Kidney glomerular epithelial cell (primary cell): ENCODE data around the gene PDLIM3.
A peak's percentile ranks its signal among the peaks of the same experiment; 100 is the strongest.
"Not testable (repeated sequence)": the region's sequence is repeated elsewhere in the genome, so short reads cannot be mapped to it uniquely, and the experiment has no call there.

Source experiments
- DNase-seq: peaks from one replicate; lab custom pipeline; 2025; lab: John Stamatoyannopoulos, UW

PDLIM3 gene

DNA sequence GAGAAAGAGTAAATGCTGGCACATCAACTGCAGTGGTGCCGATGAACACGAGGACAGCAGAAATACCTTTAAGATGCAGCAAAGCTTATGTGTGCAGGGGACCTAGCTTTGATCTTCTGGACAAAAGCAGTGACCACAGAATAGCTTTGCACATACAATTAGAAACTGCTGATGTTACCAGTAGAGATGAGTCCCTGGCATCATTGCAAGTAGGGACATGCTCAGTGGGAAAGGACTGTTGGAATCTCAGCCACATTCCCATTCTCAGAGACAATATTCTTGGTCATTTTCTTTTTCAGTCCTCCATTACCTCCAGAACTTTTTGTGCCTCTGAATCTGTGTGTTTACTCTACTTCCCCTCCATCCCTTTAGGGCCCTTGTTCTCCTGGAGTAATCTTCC, 16.9 kb upstream of the PDLIM3 start:
- no peak for DNase-seq

DNA sequence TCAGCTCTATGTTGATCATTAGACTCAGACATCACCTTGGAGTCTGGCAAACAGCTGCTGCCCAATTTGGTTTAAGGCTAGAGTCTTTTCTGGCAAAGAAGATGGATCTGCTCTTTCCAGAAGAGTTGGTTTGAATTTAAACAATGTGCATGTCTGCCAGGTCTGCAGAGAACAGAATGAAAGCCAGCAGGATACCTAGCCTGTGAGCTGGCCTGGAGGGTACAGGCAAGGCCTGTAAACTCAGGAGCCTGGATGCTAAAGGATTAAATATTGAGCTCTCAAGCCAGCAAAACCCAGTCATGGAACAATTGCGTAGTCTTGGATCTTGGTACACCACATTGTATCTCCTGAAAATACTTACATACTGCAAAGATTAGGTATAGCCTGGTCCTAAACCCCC, 15.6 kb upstream of the PDLIM3 start:
- no peak for DNase-seq

DNA sequence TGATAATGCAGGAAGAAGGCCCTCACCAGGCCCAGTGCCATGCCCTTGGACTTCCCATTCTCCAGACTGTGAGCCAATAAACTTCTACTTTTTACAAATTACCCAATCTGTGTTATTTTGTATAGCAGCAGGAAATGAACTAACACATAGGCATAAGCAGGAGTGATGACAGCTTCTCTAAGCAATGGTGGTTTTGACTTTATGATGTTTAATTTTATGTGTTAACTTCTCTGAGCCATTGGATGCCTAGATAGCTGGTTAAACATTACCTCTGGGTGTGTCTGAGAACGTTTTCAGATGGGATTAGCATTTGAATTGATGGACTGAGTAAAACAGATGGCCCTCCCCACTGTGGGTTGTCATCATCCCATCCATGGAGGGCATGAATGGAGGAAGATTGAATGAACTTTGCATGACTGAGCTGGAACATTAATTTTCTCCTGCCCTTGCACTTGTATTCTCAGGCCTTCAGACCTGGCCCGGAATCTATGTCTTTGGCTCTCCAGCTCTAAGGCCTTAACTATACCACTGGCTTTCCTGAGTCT, 13.9 kb upstream of the PDLIM3 start:
- no peak for DNase-seq

DNA sequence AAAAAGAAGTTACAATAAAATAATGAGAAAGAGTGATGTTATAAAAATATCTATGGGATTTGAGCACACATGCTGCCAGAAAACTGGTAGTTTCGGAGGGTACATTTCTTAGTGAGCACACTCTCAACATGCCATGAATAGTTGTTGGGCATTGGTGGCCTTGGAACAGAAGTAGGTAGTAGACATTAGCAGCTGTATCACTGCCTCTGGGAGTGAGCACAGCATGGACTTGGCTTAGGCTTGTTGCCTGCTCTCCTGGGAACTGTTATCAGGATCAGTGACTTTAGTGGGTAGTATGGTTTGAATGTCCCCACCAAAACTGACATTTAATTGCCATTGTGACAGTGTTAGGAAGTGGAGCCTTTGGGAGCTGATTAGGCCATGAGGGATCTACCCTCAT, 13.3 kb upstream of the PDLIM3 start:
- no peak for DNase-seq

- no peak for DNase-seq
Observed at GRCh38 chr4:185546335-185546734, 11.0 kb upstream of the PDLIM3 start.

- peak; percentile 65 for DNase-seq
Observed at GRCh38 chr4:185542626-185543315, 7.5 kb upstream of the PDLIM3 start.

DNA sequence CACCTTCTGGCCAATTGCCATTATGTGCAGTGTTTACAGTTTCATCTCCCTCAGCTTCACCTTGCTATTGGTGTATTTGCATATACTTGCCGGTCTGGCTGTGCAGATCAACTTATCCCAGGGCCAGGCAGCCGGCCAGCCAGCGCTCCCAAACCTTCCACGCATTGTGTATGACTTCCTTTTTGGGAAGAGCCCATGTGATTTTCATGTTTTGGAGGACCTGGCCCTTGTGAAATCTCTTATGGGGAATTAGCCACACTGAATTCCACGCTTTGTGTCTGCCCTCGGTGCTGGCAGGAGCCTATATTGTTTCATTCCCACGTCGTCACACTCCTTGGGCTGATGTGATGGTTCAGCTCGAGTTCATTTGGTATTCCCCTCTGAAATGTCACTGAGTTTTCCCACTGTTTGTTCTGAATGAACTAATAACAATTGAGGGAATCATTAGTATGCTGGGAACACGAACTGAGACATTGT, 6.0 kb upstream of the PDLIM3 start:
- DNase-seq = no peak

DNA sequence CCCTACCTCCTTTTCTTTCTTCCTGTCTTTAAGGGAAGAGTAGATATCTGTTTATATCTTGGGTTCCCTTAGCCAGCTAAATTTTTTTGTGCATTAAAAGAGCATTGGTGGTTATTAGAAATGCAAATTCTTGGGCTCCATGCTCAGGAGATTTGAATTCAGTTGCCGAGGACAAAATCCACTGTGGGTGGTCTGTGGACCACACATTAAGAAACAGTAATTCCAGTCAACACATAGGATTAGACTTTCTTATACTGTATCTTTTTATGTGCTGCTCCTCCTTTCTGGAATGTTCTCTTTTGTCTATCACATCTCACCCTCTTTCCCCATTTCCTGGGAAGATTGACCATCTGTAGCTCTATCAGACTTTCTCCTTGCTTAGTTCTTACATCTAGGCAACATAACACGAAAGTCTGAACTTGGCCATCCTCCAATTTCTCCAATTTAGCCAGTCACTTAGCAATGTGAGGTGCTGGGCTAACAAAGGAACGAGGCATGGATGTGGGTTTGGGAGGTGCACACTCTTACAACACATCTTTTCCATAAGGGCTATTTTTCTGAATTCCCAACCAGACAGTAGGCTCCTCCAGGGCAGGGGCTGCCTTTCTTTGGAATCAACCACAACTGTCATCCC, 5.3 kb upstream of the PDLIM3 start:
- no peak for DNase-seq

DNA sequence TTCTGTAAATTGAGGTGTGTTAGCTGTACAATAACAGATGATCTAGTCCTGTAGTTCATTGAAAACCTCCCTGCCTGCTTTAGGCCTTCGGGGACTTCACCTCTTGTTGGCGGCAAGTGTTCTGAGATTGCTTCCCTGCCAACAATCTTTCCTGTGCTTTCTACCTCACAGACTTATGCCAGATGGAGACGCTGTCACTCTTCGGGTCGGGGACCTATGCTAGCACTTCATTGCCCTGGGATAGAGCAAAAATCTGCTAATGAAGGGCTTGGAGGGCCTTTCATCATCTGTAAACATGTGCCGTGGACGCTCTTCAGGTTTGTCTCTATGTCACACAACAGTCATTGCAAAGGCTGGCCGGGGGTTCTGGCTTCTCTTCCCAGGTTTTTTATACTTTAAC, 4.7 kb upstream of the PDLIM3 start:
- DNase-seq = no peak

GRCh38 chr4:185538806-185539205, 3.5 kb upstream of the PDLIM3 start:
- DNase-seq = no peak

DNA sequence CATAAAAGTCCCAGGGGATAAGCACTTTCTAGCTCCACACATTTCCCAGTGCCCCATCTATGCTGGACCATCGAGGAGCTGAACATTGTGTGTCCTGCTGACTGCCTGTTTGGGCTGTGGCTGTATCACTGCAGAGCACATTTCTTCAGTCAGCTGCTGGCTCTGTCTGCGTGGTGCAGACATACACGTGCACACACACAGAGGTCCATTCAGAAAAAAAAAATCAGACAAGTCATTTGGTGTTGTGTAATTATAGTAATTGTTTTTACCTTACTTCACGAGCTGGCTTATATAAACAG, 1.1 kb upstream of the PDLIM3 start:
- DNase-seq = no peak

DNA sequence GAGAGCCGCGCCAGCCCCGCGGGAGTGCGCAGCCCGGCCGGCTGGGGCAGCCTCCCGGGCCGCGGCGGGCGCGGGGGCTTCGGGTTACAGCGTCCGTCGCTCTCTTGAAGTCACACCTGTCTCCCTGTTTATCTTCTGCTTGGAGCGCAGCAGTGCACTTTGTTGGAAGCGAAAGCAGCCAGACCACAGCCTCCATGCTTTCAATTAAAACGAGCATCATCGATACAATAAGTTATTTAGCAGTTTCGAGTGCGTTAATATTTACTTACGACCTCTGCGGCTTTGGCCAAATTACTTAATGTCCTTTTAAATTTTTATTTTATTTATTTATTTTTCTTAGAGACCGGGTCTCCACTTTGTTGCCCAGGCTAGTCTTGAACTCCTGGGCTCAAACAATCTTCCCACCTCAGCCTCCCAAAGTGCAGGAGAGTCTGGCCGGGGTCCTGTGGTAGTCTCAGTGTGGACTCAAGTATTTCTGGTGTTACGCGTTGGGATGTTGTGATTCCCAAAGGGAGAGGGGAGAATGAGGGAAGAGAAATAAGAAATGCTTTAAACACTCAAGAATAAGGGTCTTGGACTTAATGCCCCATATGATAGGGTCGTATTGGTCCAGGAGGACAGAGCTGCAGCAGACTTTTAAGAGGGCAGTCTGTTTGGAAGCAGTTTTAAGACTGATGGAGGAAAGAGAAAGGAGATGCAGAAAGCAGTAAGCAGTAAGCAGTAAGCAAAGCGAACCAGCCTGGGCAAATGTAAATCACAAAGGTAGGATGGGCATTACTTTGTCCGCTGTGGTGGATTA, 504 bp upstream of the PDLIM3 start:
- no peak for DNase-seq

GRCh38 chr4:185534511-185534865, 819 bp downstream of the PDLIM3 start:
- no peak for DNase-seq

DNA sequence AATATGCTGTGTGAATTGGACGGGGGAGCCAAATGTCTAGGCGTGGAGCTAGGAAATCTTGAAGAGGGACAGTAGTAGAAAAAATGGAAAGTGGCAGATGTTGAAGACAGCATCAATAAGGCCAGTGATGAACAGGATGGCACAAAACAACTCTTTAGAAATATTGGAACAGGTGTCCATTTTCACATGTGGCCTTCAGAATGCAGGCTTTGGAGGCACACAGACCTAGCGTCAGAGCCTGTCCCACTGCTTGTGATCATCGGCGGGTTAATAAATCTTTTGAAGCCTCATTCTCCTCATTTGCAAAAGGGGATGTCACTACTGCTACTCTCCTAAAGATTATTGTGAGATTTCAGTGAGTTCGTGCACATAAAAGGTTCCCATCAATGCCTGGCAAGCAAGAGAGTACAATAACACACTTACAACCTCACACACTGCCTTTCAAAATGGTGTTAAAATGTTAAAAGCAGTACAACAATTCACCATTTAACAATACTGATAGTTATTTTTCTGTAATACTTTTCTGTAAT, 2.4 kb downstream of the PDLIM3 start:
- no peak for DNase-seq

GRCh38 chr4:185532293-185532692, 3.0 kb downstream of the PDLIM3 start:
- no peak for DNase-seq

DNA sequence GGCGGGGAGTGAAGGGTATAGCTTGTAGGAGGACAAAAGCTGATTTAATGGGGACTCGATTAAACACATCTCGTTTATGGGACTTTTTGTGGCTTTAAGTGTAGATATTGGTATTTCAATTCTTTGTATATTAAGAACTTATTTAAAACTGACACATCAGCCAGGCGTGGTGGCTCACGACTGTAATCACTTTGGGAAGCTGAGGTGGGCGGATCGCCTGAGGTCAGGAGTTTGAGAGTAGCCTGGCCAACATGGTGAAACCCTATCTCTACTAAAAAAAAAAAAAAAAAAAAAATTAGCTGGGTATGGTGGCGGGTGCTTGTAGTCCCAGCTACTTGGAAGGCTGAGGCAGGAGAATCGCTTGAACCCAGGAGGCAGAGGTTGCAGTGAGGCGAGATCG, 3.7 kb downstream of the PDLIM3 start:
- not testable (repeated sequence) for DNase-seq

GRCh38 chr4:185529413-185529812, 5.9 kb downstream of the PDLIM3 start:
- no peak for DNase-seq

DNA sequence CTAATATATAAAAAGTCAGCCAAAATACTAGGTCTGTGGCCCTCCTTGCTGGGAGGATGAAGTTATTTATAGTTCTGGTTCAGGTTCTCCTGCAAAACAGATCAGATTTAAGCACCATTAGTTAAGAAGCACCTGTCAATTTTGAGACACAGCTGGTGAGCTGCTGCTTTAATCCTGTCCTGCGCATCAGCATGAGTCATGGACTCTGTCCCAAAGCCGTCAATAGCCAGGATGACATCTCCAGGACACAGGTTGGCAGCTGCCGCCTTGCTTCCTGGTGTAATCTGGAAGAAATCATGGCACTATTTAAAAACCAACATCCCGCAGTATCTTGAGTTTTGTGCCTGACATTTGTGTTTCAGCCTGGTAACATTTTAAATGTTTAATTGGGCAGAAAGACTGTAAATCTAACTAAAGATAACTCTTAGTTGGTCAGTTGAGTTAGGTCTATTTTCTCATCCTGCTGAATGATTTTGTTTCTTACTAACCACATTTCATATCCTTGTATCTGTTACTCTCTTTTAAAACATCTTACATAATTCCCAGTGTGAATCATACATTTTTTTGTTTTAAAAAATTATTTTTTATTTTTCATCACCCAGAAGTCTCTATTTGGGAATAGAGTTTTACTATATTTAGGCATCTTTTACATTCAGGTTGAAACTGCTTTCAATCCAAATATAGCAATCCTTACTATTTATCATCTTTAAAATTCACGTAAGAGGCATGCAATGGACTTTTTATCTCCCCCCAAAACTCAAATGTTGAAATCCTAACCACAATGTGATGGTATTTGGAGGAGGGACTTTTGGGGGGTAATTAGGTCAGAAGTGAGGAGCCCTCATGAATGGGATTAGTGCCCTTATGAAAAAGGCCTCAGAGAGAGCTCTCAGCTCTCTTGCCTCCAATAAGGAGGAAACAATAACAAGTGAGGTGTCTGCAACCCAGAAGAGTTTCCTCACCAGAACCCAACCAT, 10.1 kb downstream of the PDLIM3 start:
- no peak for DNase-seq

DNA sequence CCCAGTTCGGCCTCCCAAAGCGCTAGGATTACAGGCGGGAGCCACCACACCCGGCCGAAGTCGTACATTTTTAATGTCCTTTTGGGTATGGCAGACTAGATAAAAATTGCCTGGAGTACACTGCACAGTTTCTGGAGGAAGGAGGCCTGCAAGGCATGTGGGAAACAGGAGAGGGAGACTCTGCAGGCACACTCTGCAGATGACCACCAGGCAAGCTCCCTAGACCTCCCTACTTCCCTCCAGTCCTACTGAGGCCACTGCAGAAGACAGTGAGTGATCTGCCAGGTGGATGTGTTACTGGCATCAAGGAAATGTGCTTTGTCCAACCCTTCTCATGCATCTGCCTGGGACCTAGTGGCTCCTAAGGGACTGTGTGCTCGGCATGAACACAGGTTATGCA, 11.4 kb downstream of the PDLIM3 start:
- no peak for DNase-seq

DNA sequence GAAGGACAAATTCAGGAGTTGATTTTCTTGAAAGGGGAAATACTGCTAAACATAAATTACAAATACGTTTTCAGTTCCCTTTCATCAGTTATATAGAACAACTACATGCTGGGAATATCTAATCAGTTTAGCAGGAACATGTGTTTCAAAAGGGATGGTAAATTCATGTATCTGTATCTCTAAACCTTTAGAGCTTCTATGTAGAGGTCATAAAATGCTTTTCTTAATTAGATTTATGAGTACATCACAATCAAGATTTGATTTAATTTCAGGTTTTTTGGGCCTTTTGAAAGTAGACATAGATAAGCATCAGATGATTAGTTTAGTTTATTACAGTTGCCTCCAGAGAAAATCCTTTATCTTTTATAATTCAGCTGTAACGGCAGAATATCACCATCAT, 12.9 kb downstream of the PDLIM3 start:
- no peak for DNase-seq

GRCh38 chr4:185520119-185520518, 15.2 kb downstream of the PDLIM3 start:
- DNase-seq = no peak

GRCh38 chr4:185518494-185518893, 16.8 kb downstream of the PDLIM3 start:
- DNase-seq = no peak
